ENCODE results near the gene PBRM1. TPM values are rescaled to one million over a fixed set of nuclear protein-coding genes. Genes with fewer than 3 reads are reported as not detected.

PBRM1 gene
- total RNA-seq, 1 donor from 2014 or later: 78.3 TPM

GRCh38 chr3:52719618-52720017 is 33.9 kb upstream of the PBRM1 start:
- H3K9me3 Mint-ChIP-seq (ENCODE audit: unreplicated experiment): peaks cover 4% of the 10 kb centered on the region
- H3K4me3 Mint-ChIP-seq (ENCODE audit: unreplicated experiment): no peak overlapping the region
- H3K27me3 Mint-ChIP-seq (ENCODE audit: unreplicated experiment): no peaks in the 10 kb centered on the region
- H3K4me1 Mint-ChIP-seq (ENCODE audit: unreplicated experiment): no peaks in the 10 kb centered on the region
- H3K36me3 Mint-ChIP-seq (ENCODE audit: unreplicated experiment): peaks cover 25% of the 10 kb centered on the region
- TF ChIP-seq CTCF (IDR thresholded peaks at IDR 0.05): no peak
- no peak overlapping the region for H3K27ac Mint-ChIP-seq (ENCODE audit: unreplicated experiment)
- DNase-seq (ENCODE audit: extremely low spot score, unreplicated experiment): no peak

- Mint-ChIP-seq H3K27ac (ENCODE audit: unreplicated experiment) (no peak overlapping the region), H3K4me1 (ENCODE audit: unreplicated experiment) (no peaks in the 10 kb centered on the region), H3K9me3 (ENCODE audit: unreplicated experiment) (peaks cover 4% of the 10 kb centered on the region)
Observed at GRCh38 chr3:52715714-52716305, 30.1 kb upstream of the PBRM1 start.

GRCh38 chr3:52714335-52715302 is 28.9 kb upstream of the PBRM1 start:
- Mint-ChIP-seq H3K27me3 (ENCODE audit: unreplicated experiment) (no peaks in the 10 kb centered on the region), H3K4me3 (ENCODE audit: unreplicated experiment) (no peak overlapping the region), H3K27ac (ENCODE audit: unreplicated experiment) (no peak overlapping the region), H3K9me3 (ENCODE audit: unreplicated experiment) (peaks cover 1% of the 10 kb centered on the region), H3K4me1 (ENCODE audit: unreplicated experiment) (no peaks in the 10 kb centered on the region), H3K36me3 (ENCODE audit: unreplicated experiment) (peaks cover 16% of the 10 kb centered on the region)
- no peak for DNase-seq (ENCODE audit: extremely low spot score, unreplicated experiment)
- no peak for TF ChIP-seq CTCF (IDR thresholded peaks at IDR 0.05)

More at GRCh38 chr3:52715714-52716305, 30.1 kb upstream of the PBRM1 start:
- H3K27me3 Mint-ChIP-seq (ENCODE audit: unreplicated experiment): no peaks in the 10 kb centered on the region
- peaks cover 25% of the 10 kb centered on the region for H3K36me3 Mint-ChIP-seq (ENCODE audit: unreplicated experiment)
- H3K4me3 Mint-ChIP-seq (ENCODE audit: unreplicated experiment): no peak overlapping the region
- DNase-seq (ENCODE audit: extremely low spot score, unreplicated experiment): no peak
- no peak for TF ChIP-seq CTCF (IDR thresholded peaks at IDR 0.05)

- H3K27ac Mint-ChIP-seq (ENCODE audit: unreplicated experiment): no peak overlapping the region
- peaks cover 6% of the 10 kb centered on the region for H3K4me1 Mint-ChIP-seq (ENCODE audit: unreplicated experiment)
- peaks cover 16% of the 10 kb centered on the region for H3K36me3 Mint-ChIP-seq (ENCODE audit: unreplicated experiment)
- H3K27me3 Mint-ChIP-seq (ENCODE audit: unreplicated experiment): no peaks in the 10 kb centered on the region
- DNase-seq (ENCODE audit: extremely low spot score, unreplicated experiment): no peak
- H3K4me3 Mint-ChIP-seq (ENCODE audit: unreplicated experiment): no peak overlapping the region
- no peaks in the 10 kb centered on the region for H3K9me3 Mint-ChIP-seq (ENCODE audit: unreplicated experiment)
- TF ChIP-seq CTCF (IDR thresholded peaks at IDR 0.05): no peak
Observed at GRCh38 chr3:52712291-52713212, 26.8 kb upstream of the PBRM1 start.
